Lung (tissue), 12 donors: ENCODE results near the gene COL17A1. TPM values are rescaled to one million over a fixed set of nuclear protein-coding genes. Genes with fewer than 3 reads are reported as not detected.

Experiments used
- ATAC-seq: fragments of 200-7000 bp; cut with Tn5 transposase; one replicate; pipeline ENCODE4 v1.9.1; 2020; ENCODE audit warnings: moderate number of reproducible peaks; ENCODE audit not compliant: insufficient read depth, low FRiP score
- DNase-seq, 3 donors: peaks; one replicate each; pipeline ENCODE4 v3.0.0-alpha.2; 2013 to 2017
- H3K27ac ChIP-seq, 2 donors: one replicate each; pipeline ENCODE4 v1.5.1; 2013; ENCODE audit warnings: mild to moderate bottlenecking in 2 of 2, moderate library complexity in 2 of 2, control low read depth in 1 of 2, inconsistent platforms in 1 of 2, low read depth in 1 of 2, low read length in 1 of 2
- H3K27me3 ChIP-seq, 3 donors: one replicate each; pipeline ENCODE4 v1.5.1; 2013; ENCODE audit warnings: low read length in 2 of 3; ENCODE audit not compliant: control insufficient read depth in 3 of 3, insufficient read depth in 3 of 3
- H3K36me3 ChIP-seq, 4 donors: one replicate each; pipeline ENCODE4 v1.5.1; 2013; ENCODE audit warnings: low read length in 4 of 4, mild to moderate bottlenecking in 1 of 4, moderate library complexity in 1 of 4; ENCODE audit not compliant: control insufficient read depth in 4 of 4, insufficient read depth in 4 of 4
- H3K4me1 ChIP-seq, 5 donors: one replicate each; pipeline ENCODE4 v1.5.1; 2013; ENCODE audit warnings: low read length in 5 of 5, mild to moderate bottlenecking in 2 of 5, moderate library complexity in 1 of 5; ENCODE audit not compliant: control insufficient read depth in 5 of 5, insufficient read depth in 5 of 5
- H3K4me3 ChIP-seq: one replicate; pipeline ENCODE4 v1.5.1; 2013; ENCODE audit warnings: mild to moderate bottlenecking, control low read depth, moderate library complexity
- H3K9ac ChIP-seq, 2 donors: one replicate each; pipeline ENCODE4 v1.5.1; 2013; ENCODE audit warnings: low read length in 2 of 2, control low read depth in 1 of 2; ENCODE audit not compliant: insufficient read depth in 1 of 2
- H3K9me3 ChIP-seq, 4 donors: one replicate each; pipeline ENCODE4 v1.5.1; 2013; ENCODE audit warnings: low read length in 3 of 4, mild to moderate bottlenecking in 1 of 4, moderate library complexity in 1 of 4; ENCODE audit not compliant: control insufficient read depth in 4 of 4, insufficient read depth in 3 of 4
- CTCF ChIP-seq: IDR thresholded peaks from 2 replicates; pipeline ENCODE4 v1.5.1; 2012; ENCODE audit warnings: mild to moderate bottlenecking; ENCODE audit errors: control extremely low read depth, extremely low read depth
- WGBS, 2 donors: extraction: QIAGEN DNeasy Blood & Tissue Kit; methylation state at CpG; one replicate each; pipeline ENCODE4 v1.1.7; 2013; 5-methylcytosine and 5-hydroxymethylcytosine counted together
- polyA plus RNA-seq, 2 donors: library from polyadenylated mRNA; stranded (reverse); fragments of 200-250 nt; gene quantifications; one replicate each; pipeline ENCODE4 v1.2.1, GENCODE V29; 2013
- total RNA-seq, 2 donors: library from RNA; depleted of rRNA in 1 of 2; stranded (reverse); fragments of >200 nt in 1 of 2; gene quantifications; one replicate each; pipeline ENCODE4 v1.2.1, GENCODE V29; 2014 to 2021
- donor health status: control.
- donor health status: control.
- donor health status: Bipolar disorder and iron deficiency.
- donor health status: healthy.
- donor health status: DM: yes; HTN: yes; CAD: no.

The COL17A1 gene
- total and polyA plus RNA-seq, 4 donors = 0.92 to 2.5 (median 2.2) TPM

GRCh38 chr10:104033966-104034365 lies 51.7 kb downstream of the COL17A1 start:
- ATAC-seq = no peak
- DNase-seq = no peak
- WGBS, 2 donors = 85 to 89% methylated on average over 11 of the region's 11 CpGs
- Histone ChIP-seq H3K9ac (no peak overlapping the region), H3K9me3 (no peaks in the 10 kb centered on the region), H3K4me1 (no peaks in the 10 kb centered on the region), H3K4me3 (no peak overlapping the region), H3K27ac (no peak overlapping the region), H3K36me3 (peaks cover 0 to 19% (median 7%) of the 10 kb centered on the region in 4 donors), H3K27me3 (no peaks in the 10 kb centered on the region)
- no peak for TF ChIP-seq CTCF

- Histone ChIP-seq H3K9me3 (no peaks in the 10 kb centered on the region), H3K27me3 (no peaks in the 10 kb centered on the region), H3K27ac (no peak overlapping the region), H3K4me3 (no peak overlapping the region), H3K36me3 (peaks cover 0 to 19% (median 7%) of the 10 kb centered on the region in 4 donors), H3K4me1 (peaks cover 0 to 5% (median 0%) of the 10 kb centered on the region in 5 donors), H3K9ac (no peak overlapping the region)
- no peak for DNase-seq
- no peak for TF ChIP-seq CTCF
- no peak for ATAC-seq
- WGBS, 2 donors = 43 to 73% methylated on average over 12 of the region's 12 CpGs
These were observed 52.2 kb downstream of the COL17A1 start for GRCh38 chr10:104033401-104033930.

GRCh38 chr10:104032144-104032775 lies 53.4 kb downstream of the COL17A1 start:
- Histone ChIP-seq H3K36me3 (peaks cover 0 to 24% (median 7%) of the 10 kb centered on the region in 4 donors), H3K4me3 (no peak overlapping the region), H3K9ac (no peak overlapping the region), H3K4me1 (peaks cover 0 to 9% (median 0%) of the 10 kb centered on the region in 5 donors), H3K27ac (no peak overlapping the region), H3K27me3 (no peaks in the 10 kb centered on the region), H3K9me3 (no peaks in the 10 kb centered on the region)
- no peak for TF ChIP-seq CTCF
- WGBS, 2 donors = 51 to 83% methylated on average over 7 of the region's 7 CpGs
- ATAC-seq (no peak), DNase-seq (no peak)

- WGBS, 2 donors = 53 to 67% methylated on average over 2 of the region's 2 CpGs
- H3K27ac ChIP-seq = no peak overlapping the region
- no peak overlapping the region for H3K4me3 ChIP-seq
- TF ChIP-seq CTCF = no peak
- ATAC-seq (no peak), DNase-seq (no peak)
- H3K27me3 ChIP-seq = no peaks in the 10 kb centered on the region
- H3K9me3 ChIP-seq = no peaks in the 10 kb centered on the region
- H3K9ac ChIP-seq = no peak overlapping the region
- H3K4me1 ChIP-seq = peaks cover 0 to 9% (median 0%) of the 10 kb centered on the region in 5 donors
- peaks cover 0 to 24% (median 7%) of the 10 kb centered on the region in 4 donors for H3K36me3 ChIP-seq
These were observed 54.0 kb downstream of the COL17A1 start for GRCh38 chr10:104031631-104032030.
